HS-5 (cell line): ENCODE data around the gene FEM1A.
"Not testable (repeated sequence)": the region's sequence is repeated elsewhere in the genome, so short reads cannot be mapped to it uniquely, and the experiment has no call there.

Experiments used
- DNase-seq: peaks from one replicate; pipeline ENCODE4 v3.0.0-alpha.2; 2012; ENCODE audit warnings: low read depth

The FEM1A gene

GRCh38 chr19:4814625-4815425 is 23.3 kb downstream of the FEM1A start:
- peak; percentile 68 for DNase-seq

GRCh38 chr19:4815426-4816201 is 24.1 kb downstream of the FEM1A start:
- peak; percentile 81 for DNase-seq

GRCh38 chr19:4816202-4816949 is 24.8 kb downstream of the FEM1A start:
- DNase-seq: no peak

- DNase-seq: no peak
These were observed 25.4 kb downstream of the FEM1A start for GRCh38 chr19:4816950-4817278.

GRCh38 chr19:4817467-4818277 is 26.1 kb downstream of the FEM1A start:
- DNase-seq: no peak

GRCh38 chr19:4821265-4821664 is 29.7 kb downstream of the FEM1A start:
- DNase-seq: no peak

- not testable (repeated sequence) for DNase-seq
These were observed 30.8 kb downstream of the FEM1A start for GRCh38 chr19:4822354-4822753.

- no peak for DNase-seq
These were observed 32.0 kb downstream of the FEM1A start for GRCh38 chr19:4823577-4823976.

GRCh38 chr19:4829001-4829712 is 37.6 kb downstream of the FEM1A start:
- DNase-seq: no peak

- DNase-seq: no peak
These were observed 38.8 kb downstream of the FEM1A start for GRCh38 chr19:4830332-4830731.

- no peak for DNase-seq
These were observed 39.3 kb downstream of the FEM1A start for GRCh38 chr19:4830768-4831265.

GRCh38 chr19:4831304-4831978 is 39.9 kb downstream of the FEM1A start, which contains the start of gene TICAM1:
Gene TICAM1 (minus strand): TSS chr19:4831712. CDS start chr19:4818377, 13,335 bp downstream.
- DNase-seq: no peak

GRCh38 chr19:4831979-4832340 is 40.4 kb downstream of the FEM1A start:
- not testable (repeated sequence) for DNase-seq

GRCh38 chr19:4832776-4833175 is 41.2 kb downstream of the FEM1A start:
- no peak for DNase-seq

GRCh38 chr19:4839192-4839591 is 47.7 kb downstream of the FEM1A start:
- DNase-seq: no peak

- no peak for DNase-seq
These were observed 52.1 kb downstream of the FEM1A start for GRCh38 chr19:4843647-4843965.

GRCh38 chr19:4844348-4845179 is 53.0 kb downstream of the FEM1A start:
- no peak for DNase-seq

- not testable (repeated sequence) for DNase-seq
These were observed 54.4 kb downstream of the FEM1A start for GRCh38 chr19:4845975-4846374.

GRCh38 chr19:4847190-4847973 is 55.8 kb downstream of the FEM1A start:
- DNase-seq: no peak
